ENCODE data around the gene GEMIN8. TPM values are rescaled to one million over a fixed set of nuclear protein-coding genes. Genes with fewer than 3 reads are reported as not detected.

GEMIN8 gene
- total RNA-seq, 1 experiment from 2014 or later = 11.3 TPM

- Histone ChIP-seq H3K27me3 (ENCODE audit: insufficient read depth, low read length) (no peaks in the 10 kb centered on the region), H3K4me3 (replicated peaks in 1 of 2; ENCODE audit: low read depth in 1 of 2, low read length in 2 of 2) (no peak overlapping the region), H3K36me3 (ENCODE audit: control insufficient read depth in 1 of 2, insufficient read depth in 2 of 2, low read length in 2 of 2) (no peaks in the 10 kb centered on the region), H3K79me2 (ENCODE audit: insufficient read depth, low read length) (no peaks in the 10 kb centered on the region), H3K9me3 (ENCODE audit: control insufficient read depth in 1 of 2, insufficient read depth in 1 of 2, low read depth in 1 of 2, low read length in 2 of 2) (no peaks in the 10 kb centered on the region), H3K9me2 (ENCODE audit: insufficient read depth) (no peaks in the 10 kb centered on the region), H4K20me1 (ENCODE audit: insufficient read depth) (no peaks in the 10 kb centered on the region), H3K4me1 (ENCODE audit: control insufficient read depth in 1 of 2, insufficient read depth in 2 of 2, low read length in 2 of 2) (no peaks in the 10 kb centered on the region), H3K4me2 (ENCODE audit: low read length) (no peak overlapping the region), H3K9ac (ENCODE audit: low read length) (no peak overlapping the region), H3K27ac (ENCODE audit: low read depth, low read length) (no peak overlapping the region), H2AFZ (ENCODE audit: low read depth, low read length, poor library complexity, severe bottlenecking) (no peak overlapping the region)
- intact Hi-C loops (cut with micrococcal nuclease) = no loop called here
- RAD21 ChIA-PET (ENCODE audit: low non-redundant PET in 1 of 2, low total read pairs in 2 of 2, uncharacterized antibody in 2 of 2, unreplicated experiment in 2 of 2) = no interaction called here
- BruUV-seq (replicated peaks) = no TSS peak
- no peak for ATAC-seq
- no peak for TF ChIP-seq POLR2A (IDR thresholded peaks at IDR 0.05; ENCODE audit: borderline replicate concordance, extremely low read depth, insufficient read depth, insufficient read length)
- no peak for TF ChIP-seq CBX3 (IDR thresholded peaks at IDR 0.05; ENCODE audit: low read depth)
- no peak for TF ChIP-seq POLR2AphosphoS5 (IDR thresholded peaks at IDR 0.05; ENCODE audit: low read depth, low read length)
- no peak for TF ChIP-seq SIN3A (IDR thresholded peaks at IDR 0.05; ENCODE audit: low read depth)
- TF ChIP-seq, protein P1, sequence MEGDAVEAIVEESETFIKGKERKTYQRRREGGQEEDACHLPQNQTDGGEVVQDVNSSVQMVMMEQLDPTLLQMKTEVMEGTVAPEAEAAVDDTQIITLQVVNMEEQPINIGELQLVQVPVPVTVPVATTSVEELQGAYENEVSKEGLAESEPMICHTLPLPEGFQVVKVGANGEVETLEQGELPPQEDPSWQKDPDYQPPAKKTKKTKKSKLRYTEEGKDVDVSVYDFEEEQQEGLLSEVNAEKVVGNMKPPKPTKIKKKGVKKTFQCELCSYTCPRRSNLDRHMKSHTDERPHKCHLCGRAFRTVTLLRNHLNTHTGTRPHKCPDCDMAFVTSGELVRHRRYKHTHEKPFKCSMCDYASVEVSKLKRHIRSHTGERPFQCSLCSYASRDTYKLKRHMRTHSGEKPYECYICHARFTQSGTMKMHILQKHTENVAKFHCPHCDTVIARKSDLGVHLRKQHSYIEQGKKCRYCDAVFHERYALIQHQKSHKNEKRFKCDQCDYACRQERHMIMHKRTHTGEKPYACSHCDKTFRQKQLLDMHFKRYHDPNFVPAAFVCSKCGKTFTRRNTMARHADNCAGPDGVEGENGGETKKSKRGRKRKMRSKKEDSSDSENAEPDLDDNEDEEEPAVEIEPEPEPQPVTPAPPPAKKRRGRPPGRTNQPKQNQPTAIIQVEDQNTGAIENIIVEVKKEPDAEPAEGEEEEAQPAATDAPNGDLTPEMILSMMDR (IDR thresholded peaks at IDR 0.05 in 2 of 3, conservative IDR thresholded peaks at IDR 0.05 in 1 of 3; ENCODE audit: borderline replicate concordance in 1 of 3, insufficient read depth in 1 of 3, low read depth in 2 of 3, low read length in 2 of 3) = no peak
- TF ChIP-seq ELF1 (IDR thresholded peaks at IDR 0.05; ENCODE audit: borderline replicate concordance, low read depth) = no peak
- no peak for TF ChIP-seq YY1 (IDR thresholded peaks at IDR 0.05; ENCODE audit: extremely low read depth, insufficient replicate concordance, low read depth, low read length)
- TF ChIP-seq CEBPB (IDR thresholded peaks at IDR 0.05; ENCODE audit: low read depth) = no peak
- no peak for TF ChIP-seq MAX (IDR thresholded peaks at IDR 0.05)
- no peak for TF ChIP-seq ZFX (IDR thresholded peaks at IDR 0.05)
- no peak for TF ChIP-seq REST (IDR thresholded peaks at IDR 0.05; ENCODE audit: low read depth)
- no peak for TF ChIP-seq JUND (IDR thresholded peaks at IDR 0.05)
- DNase-seq (ENCODE audit: low read depth, low spot score) = no peak
- POLR2A ChIA-PET = no interaction called here
- CTCF ChIA-PET = no interaction called here
Measured at GRCh38 chrX:14043209-14043608, 13.5 kb upstream of the GEMIN8 start.

Measured in HCT116 (cell line).